ENCODE data around the gene C2orf76. TPM values are rescaled to one million over a fixed set of nuclear protein-coding genes. Genes with fewer than 3 reads are reported as not detected.

Gene C2orf76
- total and polyA plus RNA-seq, 10 of the 15 experiments (the other 5 are each of a cell fraction or from before 2014, with no cell fraction given) = 14.0 to 46.1 (median 25.4) TPM

GRCh38 chr2:119409506-119409905, 42.9 kb upstream of the C2orf76 start:
- Histone ChIP-seq H3K27me3 (replicated peaks in 1 of 2; ENCODE audit: control insufficient read depth in 2 of 2, insufficient read depth in 2 of 2, low read length in 1 of 2) (no peaks in the 10 kb centered on the region), H3K4me1 (ENCODE audit: control insufficient read depth, insufficient read depth, low read length) (no peaks in the 10 kb centered on the region), H2AFZ (ENCODE audit: control insufficient read depth, low read depth, low read length) (no peak overlapping the region), H3K79me2 (ENCODE audit: control insufficient read depth, insufficient read depth, low read length) (no peaks in the 10 kb centered on the region), H3K27ac (ENCODE audit: control insufficient read depth, insufficient read depth) (no peak overlapping the region), H3K9ac (ENCODE audit: control insufficient read depth, insufficient read depth, low read length) (no peak overlapping the region), H4K20me1 (ENCODE audit: control insufficient read depth, insufficient read depth) (no peaks in the 10 kb centered on the region), H3K9me3 (replicated peaks; ENCODE audit: control insufficient read depth, insufficient read depth, low read length) (no peaks in the 10 kb centered on the region), H3K4me2 (ENCODE audit: control insufficient read depth, insufficient read depth) (no peak overlapping the region), H3K4me3 (no peak overlapping the region), H3K36me3 (ENCODE audit: control insufficient read depth in 2 of 2, insufficient read depth in 2 of 2, low read length in 1 of 2) (no peaks in the 10 kb centered on the region)
- ChIA-PET CTCF (interaction anchor here (0.7 to 10.3 kb wide), 13 partner anchors 10 to 231 kb away, joined by 3 to 187 read pairs (median 3); no protein-coding TSS in a partner anchor), RAD21 (ENCODE audit: unreplicated experiment) (interaction anchor here (1.0 to 7.3 kb wide), 5 partner anchors 11 to 231 kb away, joined by 3 to 75 read pairs (median 5); no protein-coding TSS in a partner anchor), POLR2A (interaction anchor here (1.1 kb wide), 1 partner anchor 22 kb away, joined by 3 read pairs; no protein-coding TSS in a partner anchor), SMC1A (ENCODE audit: uncharacterized antibody, unreplicated experiment) (interaction anchor here (0.7 to 4.6 kb wide), 12 partner anchors 9 to 255 kb away, joined by 3 to 62 read pairs (median 3); no protein-coding TSS in a partner anchor)
- ATAC-seq (no peak), DNase-seq (ENCODE audit: low read depth, low spot score) (no peak), FAIRE-seq (no peak)
- in situ Hi-C loops (cut with MboI) = no loop called here
- WGBS (ENCODE audit: insufficient coverage, insufficient replicate concordance, low lambda C conversion rate, missing lambda C conversion rate) = 45% methylated on average over 4 of the region's 4 CpGs
- intact Hi-C loops (cut with micrococcal nuclease; ENCODE audit: unreplicated experiment) = loop anchor here (2.0 to 5.0 kb wide), 2 partner anchors 233 to 251 kb away; no protein-coding TSS in a partner anchor
- no TSS peak for BruUV-seq (replicated peaks)
- TF ChIP-seq KDM1A (IDR thresholded peaks at IDR 0.05; ENCODE audit: borderline replicate concordance) = no peak
- no peak for TF ChIP-seq SRF (IDR thresholded peaks at IDR 0.05; ENCODE audit: low read depth in 2 of 2, low read length in 2 of 2)
- TF ChIP-seq RUNX3 (IDR thresholded peaks at IDR 0.05; ENCODE audit: low read length) = no peak
- TF ChIP-seq TCF3 (IDR thresholded peaks at IDR 0.05; ENCODE audit: borderline replicate concordance, insufficient read depth, low read depth, low read length) = no peak
- TF ChIP-seq MYC (IDR thresholded peaks at IDR 0.05; ENCODE audit: insufficient read depth, insufficient read length, insufficient replicate concordance, low read length, severe bottlenecking) = no peak
- TF ChIP-seq HDAC6 (IDR thresholded peaks at IDR 0.05; ENCODE audit: unreplicated experiment) = no peak
- TF ChIP-seq ASH2L (IDR thresholded peaks at IDR 0.05; ENCODE audit: borderline replicate concordance, low read depth) = no peak
- TF ChIP-seq PRDM15 (CRISPR knock-in tag; IDR thresholded peaks at IDR 0.05) = no peak
- TF ChIP-seq NFYA (IDR thresholded peaks at IDR 0.05; ENCODE audit: borderline replicate concordance, low read depth, low read length) = no peak
- TF ChIP-seq TCF7 (IDR thresholded peaks at IDR 0.05; ENCODE audit: borderline replicate concordance) = no peak
- no peak for TF ChIP-seq SREBF2 (IDR thresholded peaks at IDR 0.05; ENCODE audit: low read length)
- TF ChIP-seq SUPT20H (IDR thresholded peaks at IDR 0.05; ENCODE audit: borderline replicate concordance, control insufficient read depth, low read depth, low read length) = no peak
- no peak for TF ChIP-seq JUND (IDR thresholded peaks at IDR 0.05; ENCODE audit: low read depth, low read length)
- no peak for TF ChIP-seq ZNF384 (IDR thresholded peaks at IDR 0.05; ENCODE audit: borderline replicate concordance, low read depth, low read length)
- TF ChIP-seq MYB (IDR thresholded peaks at IDR 0.05; ENCODE audit: borderline replicate concordance, low read depth, low read length) = no peak
- TF ChIP-seq ATF7 (IDR thresholded peaks at IDR 0.05; ENCODE audit: low read depth) = no peak
- no peak for TF ChIP-seq SUZ12 (IDR thresholded peaks at IDR 0.05; ENCODE audit: unreplicated experiment)
- TF ChIP-seq E4F1 (IDR thresholded peaks at IDR 0.05; ENCODE audit: borderline replicate concordance, partially characterized antibody) = no peak

All from GM12878 (cell line).